ENCODE results near the gene RHBDD2. TPM values are rescaled to one million over a fixed set of nuclear protein-coding genes. Genes with fewer than 3 reads are reported as not detected.

RHBDD2 gene
- total and polyA plus RNA-seq, 2 donors (not counting 1 experiment from before 2014, with no cell fraction given) = 31.6 to 44.3 TPM

DNA sequence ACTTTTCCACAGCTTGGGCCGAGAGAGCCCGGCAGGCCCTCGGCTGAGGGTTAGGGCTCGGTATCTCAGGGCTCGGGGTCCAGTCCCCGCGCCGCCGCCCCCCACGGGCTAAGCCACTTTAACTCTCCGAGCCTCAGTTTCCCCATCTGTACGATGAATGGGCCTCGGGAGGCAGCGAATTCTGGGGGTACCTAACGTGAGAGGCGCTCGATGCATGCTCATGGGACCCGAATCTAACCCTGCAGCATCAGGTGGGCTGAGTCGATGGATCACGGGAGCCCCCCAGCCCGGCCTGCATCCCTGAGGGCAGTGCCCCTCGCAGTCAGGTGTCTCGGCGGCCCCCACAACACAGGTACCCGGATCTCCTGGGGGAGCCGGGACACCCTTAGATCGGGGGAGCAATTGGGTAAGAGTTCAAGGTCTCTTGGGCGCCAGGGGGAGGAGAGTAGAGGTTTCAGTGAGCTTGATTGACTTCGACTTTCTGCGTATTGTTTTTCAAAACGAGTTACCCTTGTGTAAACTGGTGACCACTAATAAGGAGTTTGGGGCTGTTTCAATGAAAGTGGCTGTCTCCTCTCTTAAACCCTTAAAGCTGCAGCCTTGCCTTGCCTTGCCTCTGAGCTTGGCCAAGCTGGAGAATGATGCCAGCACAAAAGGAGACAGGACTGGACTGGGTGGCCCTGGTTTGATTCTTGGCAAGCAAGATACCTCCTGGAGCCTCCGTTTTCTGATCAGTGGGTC lies 36.8 kb downstream of the RHBDD2 start:
- Histone ChIP-seq H3K4me3 (ENCODE audit: control extremely low read depth in 1 of 5, extremely low read depth in 1 of 5, insufficient read depth in 1 of 5, low read depth in 2 of 5, low read length in 4 of 5) (peak overlapping the region; percentile 72 to 99 (median 91)), H3K27me3 (replicated peaks in 1 of 4; ENCODE audit: control extremely low read depth in 1 of 4, control insufficient read depth in 3 of 4, insufficient read depth in 4 of 4, low read length in 3 of 4) (no peaks in the 10 kb centered on the region), H3K4me2 (replicated peaks; ENCODE audit: low read depth, low read length, poor library complexity, severe bottlenecking) (peak overlapping the region; percentile 96), H3K4me1 (ENCODE audit: control insufficient read depth in 2 of 2, insufficient read depth in 2 of 2, low read length in 2 of 2) (peaks cover 18 to 24% of the 10 kb centered on the region in 2 donors), H3K36me3 (replicated peaks in 1 of 2; ENCODE audit: control extremely low read depth in 1 of 2, control insufficient read depth in 1 of 2, extremely low read depth in 1 of 2, insufficient read depth in 2 of 2, low read length in 1 of 2) (no peaks in the 10 kb centered on the region), H3K27ac (ENCODE audit: low read length in 2 of 2) (peak overlapping the region; percentile 54 to 95), H2AFZ (ENCODE audit: insufficient read depth, low read depth, low read length, poor library complexity, severe bottlenecking) (peak overlapping the region; percentile 88), H3K79me2 (ENCODE audit: control insufficient read depth, insufficient read depth, low read length) (peaks cover 56% of the 10 kb centered on the region), H3K9ac (ENCODE audit: low read length) (peak overlapping the region; percentile 95), H3K9me3 (ENCODE audit: control extremely low read depth in 1 of 3, control insufficient read depth in 2 of 3, insufficient read depth in 1 of 3, low read length in 2 of 3) (no peaks in the 10 kb centered on the region), H4K20me1 (ENCODE audit: control insufficient read depth, insufficient read depth, low read length, poor library complexity, severe bottlenecking) (no peaks in the 10 kb centered on the region)
- Mint-ChIP-seq H3K27me3 (no peaks in the 10 kb centered on the region), H3K27ac (peak overlapping the region; percentile 88), H3K9me3 (ENCODE audit: insufficient read depth) (no peaks in the 10 kb centered on the region), H3K4me1 (peaks cover 33% of the 10 kb centered on the region), H3K4me3 (peak overlapping the region; percentile 94)
- TF ChIP-seq, protein P1, sequence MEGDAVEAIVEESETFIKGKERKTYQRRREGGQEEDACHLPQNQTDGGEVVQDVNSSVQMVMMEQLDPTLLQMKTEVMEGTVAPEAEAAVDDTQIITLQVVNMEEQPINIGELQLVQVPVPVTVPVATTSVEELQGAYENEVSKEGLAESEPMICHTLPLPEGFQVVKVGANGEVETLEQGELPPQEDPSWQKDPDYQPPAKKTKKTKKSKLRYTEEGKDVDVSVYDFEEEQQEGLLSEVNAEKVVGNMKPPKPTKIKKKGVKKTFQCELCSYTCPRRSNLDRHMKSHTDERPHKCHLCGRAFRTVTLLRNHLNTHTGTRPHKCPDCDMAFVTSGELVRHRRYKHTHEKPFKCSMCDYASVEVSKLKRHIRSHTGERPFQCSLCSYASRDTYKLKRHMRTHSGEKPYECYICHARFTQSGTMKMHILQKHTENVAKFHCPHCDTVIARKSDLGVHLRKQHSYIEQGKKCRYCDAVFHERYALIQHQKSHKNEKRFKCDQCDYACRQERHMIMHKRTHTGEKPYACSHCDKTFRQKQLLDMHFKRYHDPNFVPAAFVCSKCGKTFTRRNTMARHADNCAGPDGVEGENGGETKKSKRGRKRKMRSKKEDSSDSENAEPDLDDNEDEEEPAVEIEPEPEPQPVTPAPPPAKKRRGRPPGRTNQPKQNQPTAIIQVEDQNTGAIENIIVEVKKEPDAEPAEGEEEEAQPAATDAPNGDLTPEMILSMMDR (IDR thresholded peaks at IDR 0.05) = no peak
- TF ChIP-seq EZH2 (IDR thresholded peaks at IDR 0.05; ENCODE audit: borderline replicate concordance, insufficient read depth, low read depth, low read length, poor library complexity, severe bottlenecking) = no peak
- ChIA-PET CTCF (interaction anchor here (0.6 to 1.2 kb wide), 2 partner anchors 105 to 1333 kb away, joined by 3 read pairs; no protein-coding TSS in a partner anchor), POLR2A (interaction anchor here (1.0 to 1.8 kb wide), 3 partner anchors 37 to 132 kb away, joined by 3 to 10 read pairs (median 5); partner anchors contain the start of genes MDH2, RHBDD2, STYXL1 and TMEM120A)
- no peak for ATAC-seq (ENCODE audit: low read depth)
- intact Hi-C loops (cut with micrococcal nuclease) = loop anchor here (1.0 to 10.0 kb wide), 4 partner anchors 37 to 479 kb away; partner anchors contain the start of genes MDH2 and TMEM120A
- WGBS (ENCODE audit: insufficient coverage) = 3% methylated on average over 32 of the region's 32 CpGs
- DNase-seq = peak; percentile 57
